ENCODE data around the gene MAGOH. TPM values are rescaled to one million over a fixed set of nuclear protein-coding genes. Genes with fewer than 3 reads are reported as not detected.

The MAGOH gene
- total RNA-seq, 1 donor from 2014 or later, result 27.3 TPM

DNA sequence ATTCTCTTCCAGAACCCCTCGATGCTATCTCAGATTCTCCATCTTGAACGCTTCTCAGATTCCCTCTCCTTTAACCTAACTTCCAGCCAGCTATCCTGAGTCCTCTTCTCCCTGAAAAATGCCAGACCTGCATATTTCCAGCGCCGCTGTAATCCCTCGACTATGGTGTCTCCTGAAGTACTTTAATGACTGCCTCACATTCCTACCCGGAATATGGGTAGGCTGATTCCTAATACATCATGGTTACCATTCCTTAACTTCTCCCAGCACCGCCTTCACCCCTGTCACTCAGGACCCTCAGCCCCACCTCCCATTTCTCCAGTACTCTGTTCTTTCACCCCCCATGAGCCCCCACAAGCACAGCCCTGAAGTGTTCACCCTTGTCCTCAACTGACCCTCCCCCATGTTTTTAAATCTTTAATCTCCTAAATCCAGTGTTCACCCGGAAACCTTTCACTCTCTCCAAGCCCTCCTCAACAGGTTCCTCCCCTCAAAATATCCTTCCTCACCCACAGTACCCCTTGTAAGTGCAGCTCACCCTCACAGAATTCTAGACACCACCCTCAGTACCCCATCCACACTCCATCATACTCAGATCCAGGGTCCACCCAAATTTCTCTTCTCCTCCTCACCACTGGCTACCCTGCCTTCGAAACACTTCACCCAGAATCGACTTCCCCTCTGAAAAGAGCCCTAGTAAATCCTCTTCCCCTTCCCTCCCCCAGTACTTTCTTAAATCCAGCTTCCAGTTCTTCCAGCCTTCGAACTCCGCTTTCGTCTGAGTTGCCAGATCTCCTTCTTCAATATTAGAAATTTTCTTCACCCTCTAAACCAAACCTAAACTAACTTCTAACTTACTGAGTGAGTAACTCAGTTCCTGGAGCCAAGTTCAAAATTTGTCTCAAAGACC, 40.8 kb downstream of the MAGOH start:
- H3K4me3 Mint-ChIP-seq (ENCODE audit: unreplicated experiment), result peak overlapping the region; percentile 99
- peaks cover 7% of the 10 kb centered on the region for H3K27me3 Mint-ChIP-seq (ENCODE audit: unreplicated experiment)
- no peak for TF ChIP-seq CTCF (IDR thresholded peaks at IDR 0.05; ENCODE audit: partially characterized antibody, unreplicated experiment)
- DNase-seq, result no peak
- H3K27ac Mint-ChIP-seq (ENCODE audit: unreplicated experiment), result peak overlapping the region; percentile 72
- no peaks in the 10 kb centered on the region for H3K36me3 Mint-ChIP-seq (ENCODE audit: unreplicated experiment)
- peaks cover 8% of the 10 kb centered on the region for H3K9me3 Mint-ChIP-seq (ENCODE audit: unreplicated experiment)
- peaks cover 13% of the 10 kb centered on the region for H3K4me1 Mint-ChIP-seq (ENCODE audit: low read depth, unreplicated experiment)

DNA sequence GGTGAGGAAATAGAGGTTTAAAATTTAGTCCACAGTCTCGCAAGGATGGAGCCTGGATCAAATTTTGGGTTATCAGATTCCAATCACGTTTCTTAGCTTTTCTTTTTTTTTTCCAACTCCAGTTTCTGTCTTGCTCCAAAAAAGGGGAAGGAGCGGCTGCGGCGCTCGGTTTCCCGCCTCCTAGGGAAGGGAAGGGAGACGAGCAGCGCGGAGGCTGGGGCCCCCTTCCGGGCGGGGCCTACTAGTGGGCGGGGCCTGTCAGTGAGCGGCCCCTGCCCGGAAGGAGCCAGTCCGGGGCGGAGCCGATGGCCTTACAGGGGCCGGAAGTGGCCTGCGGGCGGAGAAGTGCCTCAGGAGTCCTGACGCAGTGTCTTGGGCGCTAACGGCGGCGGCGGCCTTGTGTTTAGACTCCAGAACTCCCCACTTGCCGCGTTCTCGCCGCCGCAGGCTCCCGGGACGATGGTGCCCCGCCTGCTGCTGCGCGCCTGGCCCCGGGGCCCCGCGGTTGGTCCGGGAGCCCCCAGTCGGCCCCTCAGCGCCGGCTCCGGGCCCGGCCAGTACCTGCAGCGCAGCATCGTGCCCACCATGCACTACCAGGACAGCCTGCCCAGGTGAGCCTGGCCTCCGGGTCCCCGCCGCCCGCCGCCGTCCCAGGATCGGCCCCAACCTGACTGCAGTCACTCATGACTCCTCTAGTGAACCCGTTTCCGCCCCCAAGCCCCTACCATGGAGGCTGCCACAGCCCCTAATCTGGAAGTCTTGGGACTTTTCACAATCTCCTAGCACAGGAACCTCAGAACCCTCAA, 41.6 kb downstream of the MAGOH start, which contains the start of gene CPT2:
TSS of gene CPT2 (plus strand) at position 340 of the 806 bp plus-strand sequence. CDS start at position 460, 120 bp downstream.
- Mint-ChIP-seq H3K27ac (ENCODE audit: unreplicated experiment) (peak within 1 kb of the TSS; percentile 72), H3K27me3 (ENCODE audit: unreplicated experiment) (peaks cover 6% of the 10 kb centered on the region), H3K36me3 (ENCODE audit: unreplicated experiment) (no peaks in the 10 kb centered on the region), H3K4me1 (ENCODE audit: low read depth, unreplicated experiment) (peaks cover 13% of the 10 kb centered on the region), H3K9me3 (ENCODE audit: unreplicated experiment) (peaks cover 8% of the 10 kb centered on the region), H3K4me3 (ENCODE audit: unreplicated experiment) (peak within 1 kb of the TSS; percentile 99)
- DNase-seq, result peak; percentile 90
- TF ChIP-seq CTCF (IDR thresholded peaks at IDR 0.05; ENCODE audit: partially characterized antibody, unreplicated experiment), result no peak

DNA sequence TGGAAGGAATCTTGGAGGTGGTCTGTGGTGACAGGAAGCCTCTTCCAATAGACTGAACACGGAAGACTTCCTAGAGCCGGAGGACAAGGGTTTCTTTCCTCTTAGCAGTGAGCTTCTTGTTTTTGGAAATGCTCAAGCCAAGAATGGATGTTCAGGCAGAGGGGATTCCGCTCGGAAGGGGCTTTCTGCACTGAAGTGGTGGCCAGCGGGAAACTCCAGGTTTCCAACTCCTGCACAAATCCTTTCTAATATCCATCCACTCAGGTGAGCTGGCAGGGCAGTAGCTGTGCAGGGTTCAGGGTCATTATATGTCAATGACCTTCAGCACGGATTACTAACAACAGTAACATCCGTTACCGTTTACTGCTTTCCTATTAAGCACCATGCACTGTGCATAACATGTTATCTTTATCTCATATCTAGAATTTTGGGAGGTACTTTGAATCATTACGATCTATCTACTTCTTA, 42.3 kb downstream of the MAGOH start:
- peaks cover 13% of the 10 kb centered on the region for H3K4me1 Mint-ChIP-seq (ENCODE audit: low read depth, unreplicated experiment)
- H3K36me3 Mint-ChIP-seq (ENCODE audit: unreplicated experiment), result no peaks in the 10 kb centered on the region
- DNase-seq, result no peak
- H3K4me3 Mint-ChIP-seq (ENCODE audit: unreplicated experiment), result peak overlapping the region; percentile 87
- H3K27ac Mint-ChIP-seq (ENCODE audit: unreplicated experiment), result peak overlapping the region; percentile 48
- H3K27me3 Mint-ChIP-seq (ENCODE audit: unreplicated experiment), result peaks cover 6% of the 10 kb centered on the region
- TF ChIP-seq CTCF (IDR thresholded peaks at IDR 0.05; ENCODE audit: partially characterized antibody, unreplicated experiment), result no peak
- peaks cover 8% of the 10 kb centered on the region for H3K9me3 Mint-ChIP-seq (ENCODE audit: unreplicated experiment)

- H3K4me1 Mint-ChIP-seq (ENCODE audit: low read depth, unreplicated experiment), result peaks cover 19% of the 10 kb centered on the region
- no peaks in the 10 kb centered on the region for H3K36me3 Mint-ChIP-seq (ENCODE audit: unreplicated experiment)
These were observed 42.9 kb downstream of the MAGOH start for GRCh38 chr1:53195246-53196016.

More at GRCh38 chr1:53195246-53196016, 42.9 kb downstream of the MAGOH start:
- DNase-seq, result no peak
- Mint-ChIP-seq H3K9me3 (ENCODE audit: unreplicated experiment) (peaks cover 8% of the 10 kb centered on the region), H3K27ac (ENCODE audit: unreplicated experiment) (no peak overlapping the region), H3K4me3 (ENCODE audit: unreplicated experiment) (no peak overlapping the region), H3K27me3 (ENCODE audit: unreplicated experiment) (peaks cover 6% of the 10 kb centered on the region)
- TF ChIP-seq CTCF (IDR thresholded peaks at IDR 0.05; ENCODE audit: partially characterized antibody, unreplicated experiment), result no peak
